Measurements from ENCODE around the gene GSTT4.
A peak's percentile ranks its signal among the peaks of the same experiment; 100 is the strongest.

Gene GSTT4

GRCh38 chr22:24026733-24027132, 21.5 kb upstream of the GSTT4 start:
- Histone ChIP-seq H3K27me3 (replicated peaks; ENCODE audit: control insufficient read depth, insufficient read depth, low read length, poor library complexity, severe bottlenecking) (no peaks in the 10 kb centered on the region), H3K9me3 (ENCODE audit: control insufficient read depth, low read length) (no peaks in the 10 kb centered on the region), H3K36me3 (ENCODE audit: control insufficient read depth, insufficient read depth, low read length) (peaks cover 6% of the 10 kb centered on the region), H3K4me1 (ENCODE audit: control insufficient read depth, insufficient read depth, low read length, poor library complexity, severe bottlenecking) (peaks cover 4% of the 10 kb centered on the region), H3K27ac (ENCODE audit: insufficient read depth, low read length, poor library complexity, severe bottlenecking) (no peak overlapping the region), H3K4me3 (ENCODE audit: insufficient read depth, low read depth, low read length, poor library complexity, severe bottlenecking) (no peak overlapping the region)
- no peak for DNase-seq

- Histone ChIP-seq H3K27ac (ENCODE audit: insufficient read depth, low read length, poor library complexity, severe bottlenecking) (no peak overlapping the region), H3K36me3 (ENCODE audit: control insufficient read depth, insufficient read depth, low read length) (peaks cover 2% of the 10 kb centered on the region), H3K4me3 (ENCODE audit: insufficient read depth, low read depth, low read length, poor library complexity, severe bottlenecking) (no peak overlapping the region), H3K4me1 (ENCODE audit: control insufficient read depth, insufficient read depth, low read length, poor library complexity, severe bottlenecking) (peaks cover 4% of the 10 kb centered on the region), H3K27me3 (replicated peaks; ENCODE audit: control insufficient read depth, insufficient read depth, low read length, poor library complexity, severe bottlenecking) (no peaks in the 10 kb centered on the region), H3K9me3 (ENCODE audit: control insufficient read depth, low read length) (no peaks in the 10 kb centered on the region)
- no peak for DNase-seq
Observed at GRCh38 chr22:24026056-24026455, 20.8 kb upstream of the GSTT4 start.

- Histone ChIP-seq H3K4me1 (ENCODE audit: control insufficient read depth, insufficient read depth, low read length, poor library complexity, severe bottlenecking) (peaks cover 4% of the 10 kb centered on the region), H3K27ac (ENCODE audit: insufficient read depth, low read length, poor library complexity, severe bottlenecking) (no peak overlapping the region), H3K36me3 (ENCODE audit: control insufficient read depth, insufficient read depth, low read length) (no peaks in the 10 kb centered on the region), H3K27me3 (replicated peaks; ENCODE audit: control insufficient read depth, insufficient read depth, low read length, poor library complexity, severe bottlenecking) (no peaks in the 10 kb centered on the region), H3K9me3 (ENCODE audit: control insufficient read depth, low read length) (no peaks in the 10 kb centered on the region), H3K4me3 (ENCODE audit: insufficient read depth, low read depth, low read length, poor library complexity, severe bottlenecking) (no peak overlapping the region)
- DNase-seq = no peak
Observed at GRCh38 chr22:24025475-24025874, 20.2 kb upstream of the GSTT4 start.

GRCh38 chr22:24024354-24024753, 19.1 kb upstream of the GSTT4 start:
- Histone ChIP-seq H3K27me3 (replicated peaks; ENCODE audit: control insufficient read depth, insufficient read depth, low read length, poor library complexity, severe bottlenecking) (no peaks in the 10 kb centered on the region), H3K36me3 (ENCODE audit: control insufficient read depth, insufficient read depth, low read length) (no peaks in the 10 kb centered on the region), H3K4me3 (ENCODE audit: insufficient read depth, low read depth, low read length, poor library complexity, severe bottlenecking) (no peak overlapping the region), H3K9me3 (ENCODE audit: control insufficient read depth, low read length) (no peaks in the 10 kb centered on the region), H3K4me1 (ENCODE audit: control insufficient read depth, insufficient read depth, low read length, poor library complexity, severe bottlenecking) (peaks cover 4% of the 10 kb centered on the region), H3K27ac (ENCODE audit: insufficient read depth, low read length, poor library complexity, severe bottlenecking) (no peak overlapping the region)
- no peak for DNase-seq

- Histone ChIP-seq H3K27ac (ENCODE audit: insufficient read depth, low read length, poor library complexity, severe bottlenecking) (no peak overlapping the region), H3K36me3 (ENCODE audit: control insufficient read depth, insufficient read depth, low read length) (no peaks in the 10 kb centered on the region), H3K4me1 (ENCODE audit: control insufficient read depth, insufficient read depth, low read length, poor library complexity, severe bottlenecking) (peaks cover 4% of the 10 kb centered on the region), H3K27me3 (replicated peaks; ENCODE audit: control insufficient read depth, insufficient read depth, low read length, poor library complexity, severe bottlenecking) (no peaks in the 10 kb centered on the region), H3K9me3 (ENCODE audit: control insufficient read depth, low read length) (no peaks in the 10 kb centered on the region), H3K4me3 (ENCODE audit: insufficient read depth, low read depth, low read length, poor library complexity, severe bottlenecking) (no peak overlapping the region)
- DNase-seq = no peak
Observed at GRCh38 chr22:24023204-24023789, 18.0 kb upstream of the GSTT4 start.

- Histone ChIP-seq H3K9me3 (ENCODE audit: control insufficient read depth, low read length) (no peaks in the 10 kb centered on the region), H3K36me3 (ENCODE audit: control insufficient read depth, insufficient read depth, low read length) (no peaks in the 10 kb centered on the region), H3K27me3 (replicated peaks; ENCODE audit: control insufficient read depth, insufficient read depth, low read length, poor library complexity, severe bottlenecking) (no peaks in the 10 kb centered on the region), H3K27ac (ENCODE audit: insufficient read depth, low read length, poor library complexity, severe bottlenecking) (no peak overlapping the region), H3K4me3 (ENCODE audit: insufficient read depth, low read depth, low read length, poor library complexity, severe bottlenecking) (no peak overlapping the region), H3K4me1 (ENCODE audit: control insufficient read depth, insufficient read depth, low read length, poor library complexity, severe bottlenecking) (peaks cover 4% of the 10 kb centered on the region)
- DNase-seq = no peak
Observed at GRCh38 chr22:24021304-24021703, 16.1 kb upstream of the GSTT4 start.

GRCh38 chr22:24016156-24016555, 10.9 kb upstream of the GSTT4 start:
- no peaks in the 10 kb centered on the region for H3K4me1 ChIP-seq (ENCODE audit: control insufficient read depth, insufficient read depth, low read length, poor library complexity, severe bottlenecking)
- no peak overlapping the region for H3K27ac ChIP-seq (ENCODE audit: insufficient read depth, low read length, poor library complexity, severe bottlenecking)
- no peaks in the 10 kb centered on the region for H3K36me3 ChIP-seq (ENCODE audit: control insufficient read depth, insufficient read depth, low read length)
- no peaks in the 10 kb centered on the region for H3K9me3 ChIP-seq (ENCODE audit: control insufficient read depth, low read length)
- H3K4me3 ChIP-seq (ENCODE audit: insufficient read depth, low read depth, low read length, poor library complexity, severe bottlenecking) = no peak overlapping the region
- DNase-seq = no peak
- no peaks in the 10 kb centered on the region for H3K27me3 ChIP-seq (replicated peaks; ENCODE audit: control insufficient read depth, insufficient read depth, low read length, poor library complexity, severe bottlenecking)

- Histone ChIP-seq H3K4me3 (ENCODE audit: insufficient read depth, low read depth, low read length, poor library complexity, severe bottlenecking) (peak overlapping the region; percentile 80), H3K27ac (ENCODE audit: insufficient read depth, low read length, poor library complexity, severe bottlenecking) (peak overlapping the region; percentile 81), H3K9me3 (ENCODE audit: control insufficient read depth, low read length) (no peaks in the 10 kb centered on the region), H3K27me3 (replicated peaks; ENCODE audit: control insufficient read depth, insufficient read depth, low read length, poor library complexity, severe bottlenecking) (no peaks in the 10 kb centered on the region), H3K4me1 (ENCODE audit: control insufficient read depth, insufficient read depth, low read length, poor library complexity, severe bottlenecking) (no peaks in the 10 kb centered on the region), H3K36me3 (ENCODE audit: control insufficient read depth, insufficient read depth, low read length) (no peaks in the 10 kb centered on the region)
- DNase-seq = no peak
Observed at GRCh38 chr22:24011735-24012068, 6.4 kb upstream of the GSTT4 start.

- Histone ChIP-seq H3K9me3 (ENCODE audit: control insufficient read depth, low read length) (no peaks in the 10 kb centered on the region), H3K27ac (ENCODE audit: insufficient read depth, low read length, poor library complexity, severe bottlenecking) (no peak overlapping the region), H3K4me3 (ENCODE audit: insufficient read depth, low read depth, low read length, poor library complexity, severe bottlenecking) (no peak overlapping the region), H3K36me3 (ENCODE audit: control insufficient read depth, insufficient read depth, low read length) (no peaks in the 10 kb centered on the region), H3K27me3 (replicated peaks; ENCODE audit: control insufficient read depth, insufficient read depth, low read length, poor library complexity, severe bottlenecking) (no peaks in the 10 kb centered on the region), H3K4me1 (ENCODE audit: control insufficient read depth, insufficient read depth, low read length, poor library complexity, severe bottlenecking) (no peaks in the 10 kb centered on the region)
- no peak for DNase-seq
Observed at GRCh38 chr22:24010018-24010391, 4.8 kb upstream of the GSTT4 start.

- Histone ChIP-seq H3K27me3 (replicated peaks; ENCODE audit: control insufficient read depth, insufficient read depth, low read length, poor library complexity, severe bottlenecking) (no peaks in the 10 kb centered on the region), H3K36me3 (ENCODE audit: control insufficient read depth, insufficient read depth, low read length) (no peaks in the 10 kb centered on the region), H3K4me3 (ENCODE audit: insufficient read depth, low read depth, low read length, poor library complexity, severe bottlenecking) (no peak overlapping the region), H3K9me3 (ENCODE audit: control insufficient read depth, low read length) (no peaks in the 10 kb centered on the region), H3K27ac (ENCODE audit: insufficient read depth, low read length, poor library complexity, severe bottlenecking) (no peak overlapping the region), H3K4me1 (ENCODE audit: control insufficient read depth, insufficient read depth, low read length, poor library complexity, severe bottlenecking) (no peaks in the 10 kb centered on the region)
- DNase-seq = no peak
Observed at GRCh38 chr22:24009227-24010017, 4.2 kb upstream of the GSTT4 start.
